ENCODE measurements around the gene CEACAM16.

The CEACAM16 gene

GRCh38 chr19:44698492-44699201 is at the start of gene CEACAM16:
TSS of gene CEACAM16 (plus strand) at chr19:44699151. CDS start at chr19:44701457, 2,306 bp downstream.
- H3K4me3 ChIP-seq (ENCODE audit: low read depth, low read length), result no peak within 1 kb of the TSS
- TF ChIP-seq CTCF (IDR thresholded peaks at IDR 0.05; ENCODE audit: low read depth, low read length, missing control alignments), result no peak
- DNase-seq (ENCODE audit: low read depth), result no peak

GRCh38 chr19:44649578-44650145 is 49.3 kb upstream of the CEACAM16 start:
- H3K4me3 ChIP-seq (ENCODE audit: low read depth, low read length), result no peak overlapping the region
- no peak for DNase-seq (ENCODE audit: low read depth)
- no peak for TF ChIP-seq CTCF (IDR thresholded peaks at IDR 0.05; ENCODE audit: low read depth, low read length, missing control alignments)

GRCh38 chr19:44653343-44653742 is 45.6 kb upstream of the CEACAM16 start:
- no peak overlapping the region for H3K4me3 ChIP-seq (ENCODE audit: low read depth, low read length)
- DNase-seq (ENCODE audit: low read depth), result no peak
- TF ChIP-seq CTCF (IDR thresholded peaks at IDR 0.05; ENCODE audit: low read depth, low read length, missing control alignments), result no peak

- H3K4me3 ChIP-seq (ENCODE audit: low read depth, low read length), result no peak overlapping the region
- peak; percentile 83 for TF ChIP-seq CTCF (IDR thresholded peaks at IDR 0.05; ENCODE audit: low read depth, low read length, missing control alignments)
- DNase-seq (ENCODE audit: low read depth), result peak; percentile 35
Measured at GRCh38 chr19:44653977-44654774, 44.8 kb upstream of the CEACAM16 start.

GRCh38 chr19:44657211-44657921 is 41.6 kb upstream of the CEACAM16 start:
- H3K4me3 ChIP-seq (ENCODE audit: low read depth, low read length), result no peak overlapping the region
- DNase-seq (ENCODE audit: low read depth), result peak; percentile 19
- TF ChIP-seq CTCF (IDR thresholded peaks at IDR 0.05; ENCODE audit: low read depth, low read length, missing control alignments), result peak; percentile 94

GRCh38 chr19:44658069-44658733 is 40.8 kb upstream of the CEACAM16 start:
- H3K4me3 ChIP-seq (ENCODE audit: low read depth, low read length), result no peak overlapping the region
- DNase-seq (ENCODE audit: low read depth), result no peak
- no peak for TF ChIP-seq CTCF (IDR thresholded peaks at IDR 0.05; ENCODE audit: low read depth, low read length, missing control alignments)

All from GM12864 (cell line).